ENCODE results near the gene VPS13D.

DNA sequence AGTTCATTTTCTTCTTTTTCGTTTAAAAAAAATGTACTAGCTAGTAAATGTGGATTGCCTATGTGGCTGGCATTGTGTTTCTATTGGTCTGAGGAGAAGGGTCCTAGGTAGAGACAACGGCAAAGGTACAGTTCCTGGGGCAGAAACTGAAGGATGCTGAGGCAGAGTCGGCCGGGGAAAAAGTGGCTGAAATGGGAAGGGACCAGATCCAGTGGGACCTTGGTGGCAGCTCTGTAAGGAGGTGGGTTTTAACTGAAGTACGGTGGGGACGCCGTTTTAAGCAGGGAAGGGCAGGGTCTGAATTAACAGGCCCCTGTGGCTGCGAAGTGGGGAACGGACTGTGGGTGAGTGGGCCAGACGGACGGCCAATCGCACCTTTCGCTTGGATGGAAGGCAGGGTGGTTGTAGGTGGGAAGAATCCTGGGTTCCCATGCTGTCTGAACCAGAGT is 420 bp upstream of the VPS13D start:
- no peak for TF ChIP-seq POLR2A (IDR thresholded peaks at IDR 0.05)
- TF ChIP-seq, protein P1, sequence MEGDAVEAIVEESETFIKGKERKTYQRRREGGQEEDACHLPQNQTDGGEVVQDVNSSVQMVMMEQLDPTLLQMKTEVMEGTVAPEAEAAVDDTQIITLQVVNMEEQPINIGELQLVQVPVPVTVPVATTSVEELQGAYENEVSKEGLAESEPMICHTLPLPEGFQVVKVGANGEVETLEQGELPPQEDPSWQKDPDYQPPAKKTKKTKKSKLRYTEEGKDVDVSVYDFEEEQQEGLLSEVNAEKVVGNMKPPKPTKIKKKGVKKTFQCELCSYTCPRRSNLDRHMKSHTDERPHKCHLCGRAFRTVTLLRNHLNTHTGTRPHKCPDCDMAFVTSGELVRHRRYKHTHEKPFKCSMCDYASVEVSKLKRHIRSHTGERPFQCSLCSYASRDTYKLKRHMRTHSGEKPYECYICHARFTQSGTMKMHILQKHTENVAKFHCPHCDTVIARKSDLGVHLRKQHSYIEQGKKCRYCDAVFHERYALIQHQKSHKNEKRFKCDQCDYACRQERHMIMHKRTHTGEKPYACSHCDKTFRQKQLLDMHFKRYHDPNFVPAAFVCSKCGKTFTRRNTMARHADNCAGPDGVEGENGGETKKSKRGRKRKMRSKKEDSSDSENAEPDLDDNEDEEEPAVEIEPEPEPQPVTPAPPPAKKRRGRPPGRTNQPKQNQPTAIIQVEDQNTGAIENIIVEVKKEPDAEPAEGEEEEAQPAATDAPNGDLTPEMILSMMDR (IDR thresholded peaks at IDR 0.05) = no peak

Data from Peyer's patch (tissue), 4 donors.